AG09309 (cell line): ENCODE data around the gene PTPRE.

ENCODE experiments used
- DNase-seq: peaks from one replicate; pipeline ENCODE4 v3.0.0-alpha.2; 2010; ENCODE audit warnings: low read depth
- H3K4me3 ChIP-seq: 2 replicates; pipeline ENCODE4 v1.5.1; 2011; ENCODE audit warnings: mild to moderate bottlenecking, low read depth, low read length, moderate library complexity; ENCODE audit not compliant: control insufficient read depth
- TF ChIP-seq, protein P1 (sequence below): IDR thresholded peaks from 2 replicates; pipeline ENCODE4 v1.5.1; 2011; ENCODE audit warnings: mild to moderate bottlenecking, low read depth, low read length, inconsistent platforms; ENCODE audit not compliant: insufficient read depth, control insufficient read depth; ENCODE audit errors: missing control alignments

Gene PTPRE

GRCh38 chr10:127934383-127934782 is 27.5 kb downstream of the PTPRE start:
- DNase-seq, result no peak
- no peak overlapping the region for H3K4me3 ChIP-seq
- TF ChIP-seq, protein P1, sequence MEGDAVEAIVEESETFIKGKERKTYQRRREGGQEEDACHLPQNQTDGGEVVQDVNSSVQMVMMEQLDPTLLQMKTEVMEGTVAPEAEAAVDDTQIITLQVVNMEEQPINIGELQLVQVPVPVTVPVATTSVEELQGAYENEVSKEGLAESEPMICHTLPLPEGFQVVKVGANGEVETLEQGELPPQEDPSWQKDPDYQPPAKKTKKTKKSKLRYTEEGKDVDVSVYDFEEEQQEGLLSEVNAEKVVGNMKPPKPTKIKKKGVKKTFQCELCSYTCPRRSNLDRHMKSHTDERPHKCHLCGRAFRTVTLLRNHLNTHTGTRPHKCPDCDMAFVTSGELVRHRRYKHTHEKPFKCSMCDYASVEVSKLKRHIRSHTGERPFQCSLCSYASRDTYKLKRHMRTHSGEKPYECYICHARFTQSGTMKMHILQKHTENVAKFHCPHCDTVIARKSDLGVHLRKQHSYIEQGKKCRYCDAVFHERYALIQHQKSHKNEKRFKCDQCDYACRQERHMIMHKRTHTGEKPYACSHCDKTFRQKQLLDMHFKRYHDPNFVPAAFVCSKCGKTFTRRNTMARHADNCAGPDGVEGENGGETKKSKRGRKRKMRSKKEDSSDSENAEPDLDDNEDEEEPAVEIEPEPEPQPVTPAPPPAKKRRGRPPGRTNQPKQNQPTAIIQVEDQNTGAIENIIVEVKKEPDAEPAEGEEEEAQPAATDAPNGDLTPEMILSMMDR, result no peak

- DNase-seq, result no peak
- no peak overlapping the region for H3K4me3 ChIP-seq
- TF ChIP-seq, protein P1, result no peak
These were observed 28.2 kb downstream of the PTPRE start for GRCh38 chr10:127935071-127935561.

DNA sequence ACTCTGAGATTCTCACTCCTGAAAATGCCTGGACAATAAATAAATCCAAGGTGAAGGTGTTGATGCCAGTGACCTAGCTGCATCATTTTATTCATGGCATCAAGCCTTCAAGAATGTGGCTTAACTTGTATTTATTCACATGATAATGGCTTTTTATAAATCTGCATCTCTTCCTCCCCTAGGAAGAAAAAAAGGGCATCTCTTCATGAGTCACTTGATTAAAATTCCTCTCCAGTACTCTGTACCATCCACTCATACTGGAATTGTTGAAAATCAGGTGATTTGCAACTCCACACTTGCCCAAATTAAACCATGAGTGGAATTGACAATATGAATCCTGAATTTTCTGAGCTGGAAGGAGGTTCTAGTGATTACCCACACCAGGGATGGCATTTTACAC is 30.2 kb downstream of the PTPRE start:
- TF ChIP-seq, protein P1, result no peak
- H3K4me3 ChIP-seq, result no peak overlapping the region
- DNase-seq, result no peak

DNA sequence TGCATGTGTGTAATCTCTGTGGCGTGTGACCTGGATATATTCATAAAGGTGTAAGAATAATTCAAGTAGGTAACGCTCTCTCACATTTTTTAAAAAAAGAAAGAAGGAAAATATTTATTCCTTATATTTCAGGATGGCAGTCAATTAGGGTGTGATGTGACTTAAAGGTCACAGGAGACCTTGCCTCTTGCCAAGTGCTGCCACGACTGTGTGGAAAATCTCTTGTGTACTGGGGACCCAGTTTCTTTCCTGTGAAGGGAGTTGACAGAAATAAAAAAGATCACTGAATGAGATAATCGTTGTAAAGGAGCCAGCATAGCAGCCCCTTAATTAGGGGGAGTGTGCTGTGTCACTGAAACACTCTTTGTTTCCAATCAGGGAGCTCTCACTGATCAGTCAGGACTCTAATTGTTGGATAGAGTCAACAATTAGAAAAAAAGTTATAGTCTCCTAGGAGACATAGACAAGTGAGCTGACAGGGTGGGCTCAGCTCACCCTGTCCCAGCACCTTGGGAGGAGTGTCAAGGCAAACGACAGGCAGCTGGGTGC is 31.1 kb downstream of the PTPRE start:
- no peak for DNase-seq
- TF ChIP-seq, protein P1, result no peak

DNA sequence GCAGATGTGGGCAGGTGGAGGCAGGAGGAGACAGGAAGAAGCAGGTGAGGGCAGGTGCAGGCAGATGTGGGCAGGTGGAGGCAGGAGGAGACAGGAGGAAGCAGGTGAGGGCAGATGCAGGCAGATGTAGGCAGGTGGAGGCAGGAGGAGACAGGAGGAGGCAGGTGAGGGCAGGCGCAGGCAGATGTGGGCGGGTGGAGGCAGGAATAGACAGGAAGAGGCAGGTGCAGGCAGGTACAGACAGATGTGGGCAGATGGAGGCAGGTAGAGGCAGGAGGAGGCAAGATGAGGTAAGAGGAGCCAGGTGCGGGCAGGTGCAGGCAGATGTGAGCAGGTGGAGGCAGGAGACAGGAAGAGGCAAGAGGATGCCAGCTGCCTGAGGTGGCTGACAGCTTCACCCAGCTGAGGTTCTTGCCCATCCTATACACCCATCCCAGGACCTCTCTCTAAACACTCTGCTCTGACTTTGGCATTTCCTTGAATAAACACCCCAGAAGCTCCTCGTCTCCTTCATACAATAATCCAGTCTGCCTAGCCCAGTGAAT is 33.0 kb downstream of the PTPRE start:
- DNase-seq, result no peak
- TF ChIP-seq, protein P1, result no peak
- no peak overlapping the region for H3K4me3 ChIP-seq

More for the DNA sequence above, 31.1 kb downstream of the PTPRE start:
- H3K4me3 ChIP-seq, result no peak overlapping the region

GRCh38 chr10:127940866-127941640 is 34.1 kb downstream of the PTPRE start:
- no peak overlapping the region for H3K4me3 ChIP-seq
- TF ChIP-seq, protein P1, result no peak
- no peak for DNase-seq
